ENCODE results near the gene CEACAM7.

Gene CEACAM7

GRCh38 chr19:41688098-41688497, at the start of gene CEACAM7:
Gene CEACAM7 (minus strand): TSS chr19:41688270. CDS start chr19:41688165, 105 bp downstream.
- TF ChIP-seq CTCF (IDR thresholded peaks at IDR 0.05) = no peak
- no peak within 1 kb of the TSS for H3K4me2 ChIP-seq (ENCODE audit: low read length)
- no peaks in the 10 kb centered on the region for H3K4me1 ChIP-seq
- no peaks in the 10 kb centered on the region for H3K27me3 ChIP-seq (ENCODE audit: control insufficient read depth, insufficient read depth, low read length)
- H2AFZ ChIP-seq = no peak within 1 kb of the TSS
- H3K4me3 ChIP-seq (ENCODE audit: low read depth, low read length) = no peak within 1 kb of the TSS
- no peaks in the 10 kb centered on the region for H3K79me2 ChIP-seq
- H3K9ac ChIP-seq = no peak within 1 kb of the TSS
- no peak within 1 kb of the TSS for H3K27ac ChIP-seq
- no peaks in the 10 kb centered on the region for H3K9me3 ChIP-seq (ENCODE audit: control insufficient read depth, low read length)
- H3K36me3 ChIP-seq (ENCODE audit: control insufficient read depth, insufficient read depth, low read length) = no peaks in the 10 kb centered on the region

- no peaks in the 10 kb centered on the region for H3K9me3 ChIP-seq (ENCODE audit: control insufficient read depth, low read length)
- no peaks in the 10 kb centered on the region for H3K27me3 ChIP-seq (ENCODE audit: control insufficient read depth, insufficient read depth, low read length)
- H3K4me3 ChIP-seq (ENCODE audit: low read depth, low read length) = no peak overlapping the region
- H3K79me2 ChIP-seq = no peaks in the 10 kb centered on the region
- H3K4me2 ChIP-seq (ENCODE audit: low read length) = no peak overlapping the region
- TF ChIP-seq CTCF (IDR thresholded peaks at IDR 0.05) = no peak
- H2AFZ ChIP-seq = no peak overlapping the region
- H3K4me1 ChIP-seq = no peaks in the 10 kb centered on the region
- no peaks in the 10 kb centered on the region for H3K36me3 ChIP-seq (ENCODE audit: control insufficient read depth, insufficient read depth, low read length)
- no peak overlapping the region for H3K27ac ChIP-seq
- no peak overlapping the region for H3K9ac ChIP-seq
Observed at GRCh38 chr19:41735071-41735600, 47.1 kb upstream of the CEACAM7 start.

- no peak for TF ChIP-seq CTCF (IDR thresholded peaks at IDR 0.05)
- Histone ChIP-seq H2AFZ (no peak overlapping the region), H3K9ac (no peak overlapping the region), H3K4me1 (no peaks in the 10 kb centered on the region), H3K79me2 (no peaks in the 10 kb centered on the region), H3K36me3 (ENCODE audit: control insufficient read depth, insufficient read depth, low read length) (no peaks in the 10 kb centered on the region), H3K27ac (no peak overlapping the region), H3K27me3 (ENCODE audit: control insufficient read depth, insufficient read depth, low read length) (no peaks in the 10 kb centered on the region), H3K4me3 (ENCODE audit: low read depth, low read length) (no peak overlapping the region), H3K9me3 (ENCODE audit: control insufficient read depth, low read length) (no peaks in the 10 kb centered on the region), H3K4me2 (ENCODE audit: low read length) (no peak overlapping the region)
Observed at GRCh38 chr19:41734585-41734984, 46.5 kb upstream of the CEACAM7 start.

GRCh38 chr19:41734156-41734555, 46.1 kb upstream of the CEACAM7 start:
- H3K27ac ChIP-seq = no peak overlapping the region
- no peaks in the 10 kb centered on the region for H3K4me1 ChIP-seq
- no peaks in the 10 kb centered on the region for H3K9me3 ChIP-seq (ENCODE audit: control insufficient read depth, low read length)
- no peaks in the 10 kb centered on the region for H3K79me2 ChIP-seq
- H3K4me3 ChIP-seq (ENCODE audit: low read depth, low read length) = no peak overlapping the region
- H3K36me3 ChIP-seq (ENCODE audit: control insufficient read depth, insufficient read depth, low read length) = no peaks in the 10 kb centered on the region
- TF ChIP-seq CTCF (IDR thresholded peaks at IDR 0.05) = no peak
- no peaks in the 10 kb centered on the region for H3K27me3 ChIP-seq (ENCODE audit: control insufficient read depth, insufficient read depth, low read length)
- H3K4me2 ChIP-seq (ENCODE audit: low read length) = no peak overlapping the region
- no peak overlapping the region for H3K9ac ChIP-seq
- H2AFZ ChIP-seq = no peak overlapping the region

GRCh38 chr19:41726493-41726892, 38.4 kb upstream of the CEACAM7 start:
- H3K4me2 ChIP-seq (ENCODE audit: low read length) = no peak overlapping the region
- no peak for TF ChIP-seq CTCF (IDR thresholded peaks at IDR 0.05)
- H3K4me3 ChIP-seq (ENCODE audit: low read depth, low read length) = no peak overlapping the region
- H3K9ac ChIP-seq = no peak overlapping the region
- H3K79me2 ChIP-seq = no peaks in the 10 kb centered on the region
- H3K27ac ChIP-seq = no peak overlapping the region
- no peaks in the 10 kb centered on the region for H3K36me3 ChIP-seq (ENCODE audit: control insufficient read depth, insufficient read depth, low read length)
- H3K9me3 ChIP-seq (ENCODE audit: control insufficient read depth, low read length) = no peaks in the 10 kb centered on the region
- H3K27me3 ChIP-seq (ENCODE audit: control insufficient read depth, insufficient read depth, low read length) = no peaks in the 10 kb centered on the region
- H2AFZ ChIP-seq = no peak overlapping the region
- no peaks in the 10 kb centered on the region for H3K4me1 ChIP-seq

Data from parathyroid adenoma (tissue), 2 donors.